SK-N-SH treated with all-trans-retinoic acid at 6 μM for 48 hours (cell line): Measurements from ENCODE around the gene RNF40.

Source experiments
- ATAC-seq: fragments of 200-7000 bp; cut with Tn5 transposase; 3 replicates; pipeline ENCODE4 v1.9.1; 2020; ENCODE audit warnings: mild to moderate bottlenecking, moderate library complexity
- ARNTL ChIP-seq: fragments of 450-650 bp; formaldehyde crosslinking; IDR thresholded peaks from 2 replicates; pipeline ENCODE4 v1.5.0; 2020; ENCODE audit warnings: low read depth, mild to moderate bottlenecking, moderate library complexity, borderline replicate concordance
- BACH2 ChIP-seq: fragments of 250-450 bp; sonication (Bioruptor Pico); IDR thresholded peaks from 2 replicates; pipeline ENCODE4 v1.9.0; 2021; ENCODE audit warnings: mild to moderate bottlenecking, borderline replicate concordance
- CREB5 ChIP-seq: fragments of 250-450 bp; sonication (Bioruptor Pico); IDR thresholded peaks from 2 replicates; pipeline ENCODE4 v1.5.1; 2020; ENCODE audit warnings: low read depth, mild to moderate bottlenecking, moderate library complexity
- CSDC2 ChIP-seq: fragments of 250-450 bp; sonication (Bioruptor Pico); IDR thresholded peaks from 2 replicates; pipeline ENCODE4 v1.5.0; 2020; ENCODE audit warnings: mild to moderate bottlenecking, moderate library complexity
- CSRNP3 ChIP-seq: fragments of 250-450 bp; sonication (Bioruptor Pico); IDR thresholded peaks from 2 replicates; pipeline ENCODE4 v1.5.1; 2021; ENCODE audit warnings: mild to moderate bottlenecking, moderate library complexity
- GLIS3 ChIP-seq: fragments of 250-450 bp; sonication (Bioruptor Pico); IDR thresholded peaks from 2 replicates; pipeline ENCODE4 v1.5.0; 2020; ENCODE audit warnings: mild to moderate bottlenecking, moderate library complexity
- OSR1 ChIP-seq: fragments of 250-450 bp; sonication (Bioruptor Pico); IDR thresholded peaks from 2 replicates; pipeline ENCODE4 v1.8.0; 2022; ENCODE audit warnings: moderate library complexity, mild to moderate bottlenecking, inconsistent platforms
- PATZ1 ChIP-seq: fragments of 250-450 bp; sonication (Bioruptor Pico); IDR thresholded peaks from 2 replicates; pipeline ENCODE4 v1.8.0; 2020; ENCODE audit warnings: mild to moderate bottlenecking, moderate library complexity, borderline replicate concordance
- POU6F1 ChIP-seq: fragments of 250-450 bp; sonication (Bioruptor Pico); IDR thresholded peaks from 2 replicates; pipeline ENCODE4 v1.8.0; 2021; ENCODE audit warnings: low read depth, mild to moderate bottlenecking, moderate library complexity, borderline replicate concordance
- PPARA ChIP-seq: fragments of 250-450 bp; sonication (Bioruptor Pico); IDR thresholded peaks from 2 replicates; pipeline ENCODE4 v1.5.0; 2020; ENCODE audit warnings: mild to moderate bottlenecking, borderline replicate concordance
- RARB ChIP-seq: fragments of 250-450 bp; sonication (Bioruptor Pico); IDR thresholded peaks from 2 replicates; pipeline ENCODE4 v1.8.0; 2021; ENCODE audit warnings: mild to moderate bottlenecking, moderate library complexity
- TCF4 ChIP-seq: fragments of 250-450 bp; sonication (Bioruptor Pico); IDR thresholded peaks from 2 replicates; pipeline ENCODE4 v1.8.0; 2021; ENCODE audit warnings: mild to moderate bottlenecking, moderate library complexity, borderline replicate concordance
- TSHZ2 ChIP-seq: fragments of 250-450 bp; sonication (Bioruptor Pico); IDR thresholded peaks from 2 replicates; pipeline ENCODE4 v1.5.0; 2020; ENCODE audit warnings: mild to moderate bottlenecking, moderate library complexity
- ZFP3 ChIP-seq: fragments of 250-450 bp; sonication (Bioruptor Pico); IDR thresholded peaks from 2 replicates; pipeline ENCODE4 v1.5.0; 2020; ENCODE audit warnings: mild to moderate bottlenecking, moderate library complexity
- ZNF565 ChIP-seq: fragments of 450-650 bp; formaldehyde crosslinking; conservative IDR thresholded peaks from 2 replicates; pipeline ENCODE4 v1.5.0; 2020; ENCODE audit warnings: low read depth, mild to moderate bottlenecking, moderate library complexity
- ZNF8 ChIP-seq: fragments of 450-650 bp; formaldehyde crosslinking; IDR thresholded peaks from 2 replicates; pipeline ENCODE4 v1.5.0; 2020; ENCODE audit warnings: mild to moderate bottlenecking, moderate library complexity

Gene RNF40

GRCh38 chr16:30779596-30779995 lies 17.5 kb downstream of the RNF40 start:
- TF ChIP-seq POU6F1 (no peak), CSRNP3 (CRISPR knock-in tag) (no peak), ZNF565 (CRISPR knock-in tag) (no peak), RARB (CRISPR knock-in tag) (no peak), GLIS3 (CRISPR knock-in tag) (no peak), PPARA (CRISPR knock-in tag) (no peak), TSHZ2 (CRISPR knock-in tag) (no peak), CREB5 (CRISPR knock-in tag) (no peak), ARNTL (CRISPR knock-in tag) (no peak), BACH2 (no peak), OSR1 (CRISPR knock-in tag) (no peak), ZFP3 (no peak), ZNF8 (CRISPR knock-in tag) (no peak), CSDC2 (CRISPR knock-in tag) (no peak), TCF4 (CRISPR knock-in tag) (no peak)
- ATAC-seq = no peak

- ATAC-seq = no peak
- TF ChIP-seq CSDC2 (CRISPR knock-in tag) (no peak), RARB (CRISPR knock-in tag) (no peak), TCF4 (CRISPR knock-in tag) (no peak), POU6F1 (no peak), GLIS3 (CRISPR knock-in tag) (no peak), PATZ1 (CRISPR knock-in tag) (no peak), CREB5 (CRISPR knock-in tag) (no peak), ZFP3 (no peak)
Measured at GRCh38 chr16:30780021-30780420, 17.9 kb downstream of the RNF40 start.

- TF ChIP-seq RARB (CRISPR knock-in tag) (no peak), CREB5 (CRISPR knock-in tag) (no peak), ARNTL (CRISPR knock-in tag) (no peak), ZNF565 (CRISPR knock-in tag) (no peak)
- ATAC-seq = no peak
Measured at GRCh38 chr16:30780549-30780948, 18.4 kb downstream of the RNF40 start.
